HuH-7.5 (cell line): Measurements from ENCODE around the gene ALDH3B2.
"Not testable (repeated sequence)": the region's sequence is repeated elsewhere in the genome, so short reads cannot be mapped to it uniquely, and the experiment has no call there.

ENCODE experiments used
- DNase-seq: peaks from one replicate; pipeline ENCODE4 v3.0.0; 2011; ENCODE audit warnings: low spot score

The ALDH3B2 gene, protein sequence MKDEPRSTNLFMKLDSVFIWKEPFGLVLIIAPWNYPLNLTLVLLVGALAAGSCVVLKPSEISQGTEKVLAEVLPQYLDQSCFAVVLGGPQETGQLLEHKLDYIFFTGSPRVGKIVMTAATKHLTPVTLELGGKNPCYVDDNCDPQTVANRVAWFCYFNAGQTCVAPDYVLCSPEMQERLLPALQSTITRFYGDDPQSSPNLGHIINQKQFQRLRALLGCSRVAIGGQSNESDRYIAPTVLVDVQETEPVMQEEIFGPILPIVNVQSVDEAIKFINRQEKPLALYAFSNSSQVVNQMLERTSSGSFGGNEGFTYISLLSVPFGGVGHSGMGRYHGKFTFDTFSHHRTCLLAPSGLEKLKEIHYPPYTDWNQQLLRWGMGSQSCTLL

DNA sequence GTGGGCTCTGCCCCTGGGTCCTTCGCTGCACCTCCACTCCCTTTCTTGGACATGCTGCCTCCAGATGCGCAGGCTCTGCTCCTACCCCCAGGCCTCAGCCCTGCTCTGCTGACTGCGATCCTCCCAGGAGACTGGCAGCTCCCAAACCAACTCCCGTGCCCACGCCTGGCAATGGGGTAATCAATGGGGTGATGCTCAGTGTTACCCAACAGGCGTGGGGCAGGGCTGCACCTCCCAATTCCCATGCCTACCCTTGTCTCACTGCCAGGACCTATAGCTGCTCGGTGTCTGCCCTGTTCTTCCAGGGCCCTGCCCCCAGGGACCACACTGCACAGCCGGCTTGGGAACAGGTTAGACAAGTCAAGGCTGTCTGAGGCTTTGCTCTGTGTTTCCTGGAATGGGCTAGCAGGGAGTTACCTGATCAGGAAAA, at the start of gene ALDH3B2:
Gene ALDH3B2 (minus strand): TSS at position 182 of the 430 bp plus-strand sequence. CDS start 7,688 bp downstream, outside the sequence.
- peak; percentile 58 for DNase-seq

DNA sequence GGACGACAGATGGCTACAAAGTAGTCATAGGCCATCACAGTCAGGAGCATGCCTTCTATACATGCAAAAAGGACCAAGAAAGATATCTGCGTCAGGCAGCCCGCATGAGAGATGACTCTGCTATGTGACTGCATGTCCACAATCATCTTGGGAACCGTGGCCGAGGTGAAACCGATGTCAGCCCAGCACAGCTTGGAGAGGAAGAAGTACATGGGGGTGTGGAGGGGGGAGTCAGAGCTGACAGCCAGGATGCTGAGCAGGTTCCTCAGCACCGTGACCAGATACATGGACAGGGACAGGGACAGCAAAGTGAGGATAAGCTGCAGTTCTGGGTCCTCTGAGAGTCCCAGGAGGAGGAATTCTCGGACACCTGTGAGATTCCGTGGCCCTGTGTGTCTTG, 48.6 kb upstream of the ALDH3B2 start:
- not testable (repeated sequence) for DNase-seq

DNA sequence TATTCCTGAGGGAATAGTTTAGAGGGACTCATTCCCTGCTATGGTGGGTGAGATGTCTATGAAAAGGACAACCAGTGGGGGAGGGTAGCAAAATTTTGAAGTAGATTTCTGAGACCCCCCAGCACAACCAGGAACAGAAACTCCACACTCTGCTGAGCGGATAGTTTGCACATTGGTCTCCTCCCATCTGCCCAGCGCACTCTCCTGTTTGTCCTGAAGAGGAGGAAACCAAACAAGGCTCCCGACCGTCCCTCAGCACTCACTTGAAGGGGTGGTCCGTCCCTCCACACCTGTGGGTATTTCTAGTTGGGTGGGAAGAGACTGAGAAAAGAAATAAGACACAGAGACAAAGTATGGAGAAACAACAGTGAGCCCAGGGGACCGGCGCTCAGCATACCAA, 41.8 kb upstream of the ALDH3B2 start:
- DNase-seq = not testable (repeated sequence)

DNA sequence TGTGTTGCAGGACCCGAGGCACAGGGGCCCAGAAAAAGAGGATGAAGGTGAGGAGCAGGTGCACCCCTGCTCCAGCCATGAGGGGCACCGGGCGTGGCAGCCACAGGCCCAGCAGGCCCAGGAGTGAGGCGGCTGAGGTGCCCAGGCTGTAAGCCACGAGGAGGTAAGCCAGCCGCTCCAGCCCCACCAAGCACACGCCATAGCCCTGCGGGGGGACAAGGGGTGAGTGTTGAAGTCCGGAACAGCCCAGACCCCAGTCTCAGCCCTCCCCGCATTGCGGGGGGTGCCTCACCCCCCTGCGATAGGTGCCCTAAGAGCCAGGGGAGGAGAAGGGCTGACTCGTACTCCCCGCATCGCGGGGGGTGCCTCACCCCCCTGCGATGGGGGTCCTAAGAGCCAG, 41.4 kb upstream of the ALDH3B2 start:
- DNase-seq = not testable (repeated sequence)

DNA sequence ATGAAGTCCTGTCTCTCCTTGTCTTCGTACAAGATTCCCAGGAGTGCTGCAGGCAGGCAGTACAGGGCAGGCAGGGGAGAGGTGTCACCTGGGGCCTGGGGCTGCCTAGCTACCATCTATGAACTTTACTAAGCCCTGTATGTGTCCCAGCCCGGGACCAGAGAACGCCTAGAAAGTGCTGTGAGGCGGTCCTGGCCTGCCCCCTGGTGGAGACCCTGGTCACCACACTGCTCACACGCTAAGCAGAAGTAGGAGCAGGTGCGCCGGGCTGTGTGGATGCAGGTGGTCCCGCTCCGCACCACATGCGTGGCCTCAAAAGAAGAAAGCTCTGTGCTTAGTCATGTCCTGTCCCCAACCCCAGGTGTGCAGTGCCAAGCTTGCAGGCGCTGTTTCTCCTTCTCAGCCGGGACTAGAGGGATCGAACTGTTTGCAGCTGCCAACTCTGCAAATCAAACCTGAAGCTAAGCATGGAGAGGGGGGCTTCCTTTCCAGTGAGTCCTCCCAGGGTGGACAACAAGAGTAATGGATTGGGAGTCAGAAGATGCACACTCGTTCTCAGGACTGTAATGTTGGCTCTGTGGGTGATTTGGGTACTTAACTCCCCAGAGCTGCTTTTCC, 39.6 kb upstream of the ALDH3B2 start:
- DNase-seq = not testable (repeated sequence)

DNA sequence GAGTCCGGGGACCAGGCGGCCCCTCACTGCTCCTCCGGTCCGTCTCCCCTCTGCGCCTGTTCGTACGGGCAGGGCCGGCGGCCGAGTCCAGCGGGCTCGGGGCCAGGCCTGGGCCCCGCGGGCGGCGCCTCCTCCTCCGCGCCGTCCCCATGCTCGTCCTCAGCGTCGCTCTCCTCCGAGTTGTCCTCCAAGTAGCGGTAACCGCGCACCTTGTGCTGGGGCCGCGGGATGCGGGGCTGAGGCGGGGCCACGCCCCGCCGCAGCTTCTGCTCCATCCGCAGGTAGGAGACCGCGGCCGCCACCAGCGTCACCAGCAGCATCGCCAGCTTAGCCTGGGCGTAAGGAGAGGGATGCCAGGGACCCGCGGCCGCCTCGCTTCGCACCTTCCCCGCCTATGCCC, 37.3 kb upstream of the ALDH3B2 start:
- not testable (repeated sequence) for DNase-seq

DNA sequence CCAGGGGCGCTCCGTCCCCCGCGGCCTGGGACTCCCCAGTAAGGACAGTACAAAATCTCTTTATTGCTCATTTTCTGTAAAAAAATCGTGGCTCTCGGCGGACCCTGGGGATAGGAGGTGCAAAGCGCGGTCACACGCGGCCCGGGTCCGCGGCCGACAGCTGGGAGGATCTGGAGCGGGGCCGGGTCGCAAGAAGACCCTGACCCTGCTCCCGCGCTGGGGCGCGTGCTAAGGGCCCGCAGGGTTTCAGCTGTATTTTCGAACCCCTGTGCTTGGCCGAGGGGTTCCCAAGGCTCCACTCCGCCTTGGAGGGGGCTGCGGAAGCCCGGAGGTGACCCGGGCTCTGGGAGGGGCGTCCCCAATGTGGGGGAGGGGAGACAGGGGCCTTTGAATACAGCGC, 36.8 kb upstream of the ALDH3B2 start:
- not testable (repeated sequence) for DNase-seq

DNA sequence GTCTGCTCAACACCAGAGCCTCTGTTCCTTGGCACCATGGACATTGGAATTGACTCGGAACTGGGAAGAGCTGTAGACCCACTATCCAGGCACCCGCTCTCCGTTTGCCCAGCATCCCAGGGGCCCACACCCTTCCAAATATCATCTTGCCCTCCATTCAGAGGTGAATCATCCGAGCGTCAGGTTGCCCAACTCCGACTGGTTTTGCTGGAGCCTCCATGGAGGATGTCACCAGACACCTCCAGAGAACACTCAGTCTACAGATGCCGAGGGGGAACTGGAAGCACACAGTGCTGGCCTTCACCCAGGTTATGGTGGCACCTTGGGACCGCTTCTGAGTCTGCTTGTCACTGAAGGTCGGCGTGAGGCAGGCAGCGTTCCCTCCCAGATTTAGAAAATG, 35.4 kb upstream of the ALDH3B2 start:
- not testable (repeated sequence) for DNase-seq

DNA sequence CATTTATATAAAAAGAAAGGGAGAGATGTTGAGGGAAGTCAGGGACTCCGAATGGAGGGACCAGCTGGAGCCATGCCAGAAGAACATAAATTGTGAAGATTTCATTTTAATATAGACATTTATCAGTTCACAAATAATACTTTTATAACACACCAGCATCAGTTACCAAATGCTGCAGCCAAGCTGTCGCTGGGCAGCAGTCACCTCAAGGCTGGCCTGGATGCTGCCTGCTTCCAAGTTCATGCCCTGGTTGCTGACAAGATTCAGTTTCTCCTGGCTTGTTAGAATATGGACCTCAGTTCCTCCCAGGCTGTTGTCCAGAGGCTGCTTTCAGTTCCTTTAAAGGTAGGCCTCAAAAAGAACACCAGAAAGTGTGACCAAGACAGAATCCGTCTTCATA, 30.8 kb upstream of the ALDH3B2 start:
- DNase-seq = no peak

DNA sequence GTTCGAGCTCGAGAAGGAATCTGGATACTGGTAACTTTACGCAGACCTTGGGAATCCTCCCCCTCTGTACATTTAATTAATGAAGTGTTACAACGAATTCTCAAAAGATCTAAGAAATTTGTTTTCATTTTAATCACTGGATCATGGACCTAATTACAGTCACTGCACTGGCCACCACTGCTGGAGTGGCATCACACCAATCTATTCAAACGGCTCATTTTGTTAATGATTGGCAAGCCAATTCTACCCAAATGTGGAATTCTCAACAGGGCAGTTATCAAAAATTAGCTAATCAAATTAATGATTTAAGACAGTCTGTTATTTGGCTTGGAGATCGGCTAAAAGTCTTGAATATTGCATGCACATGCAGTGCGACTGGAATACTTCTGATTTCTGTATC, 30.1 kb upstream of the ALDH3B2 start:
- no peak for DNase-seq

DNA sequence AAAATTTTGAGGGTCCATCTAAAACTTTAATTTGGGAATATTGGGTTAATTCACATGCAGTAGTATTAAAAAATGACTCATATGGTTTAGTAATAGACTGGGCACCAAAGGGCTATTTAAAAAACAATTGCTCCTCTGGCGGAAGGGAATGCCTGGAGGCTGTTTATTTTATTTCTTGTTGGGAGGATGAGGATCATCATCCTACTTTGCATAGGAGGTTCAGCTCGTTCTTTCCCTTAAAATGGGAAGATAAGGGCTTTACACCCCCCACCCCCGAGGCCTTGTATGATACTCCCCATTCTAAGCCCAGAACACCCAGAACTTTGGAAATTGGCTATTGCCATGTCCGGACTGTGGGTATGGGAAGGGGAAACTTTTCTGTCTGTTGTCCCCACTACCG, 29.3 kb upstream of the ALDH3B2 start:
- DNase-seq = not testable (repeated sequence)

DNA sequence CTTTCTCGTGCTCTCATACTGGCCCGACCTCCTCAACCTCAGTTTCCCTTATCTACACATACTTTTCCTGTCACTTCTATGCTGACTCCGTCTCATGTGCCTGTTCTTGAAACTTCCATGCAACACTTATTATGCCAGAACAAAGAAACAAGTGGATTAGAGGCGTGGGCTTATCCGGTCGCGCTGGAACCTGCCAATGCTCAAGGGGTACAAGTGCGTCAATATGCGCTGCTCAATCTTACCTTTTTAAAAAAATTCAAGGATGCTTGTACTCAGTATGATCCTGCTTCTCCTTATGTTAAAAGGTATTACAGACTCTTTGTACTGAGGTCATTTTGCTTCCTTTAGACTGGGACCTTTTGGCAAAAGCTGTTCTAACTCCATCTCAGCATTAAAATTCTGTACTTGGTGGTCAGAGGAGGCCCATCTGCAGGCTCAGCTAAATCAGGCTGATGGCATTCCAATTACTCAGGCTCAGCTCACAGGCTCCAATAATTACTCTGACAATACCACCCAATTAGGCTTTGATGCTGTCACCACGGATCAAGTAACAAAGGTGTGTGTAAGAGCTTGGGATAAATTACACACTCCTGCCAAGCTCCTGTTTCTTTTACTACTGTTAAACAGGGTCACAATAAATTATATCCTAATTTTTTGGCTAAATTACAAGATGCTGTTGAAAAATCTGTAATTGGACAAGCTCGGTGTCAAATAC, 26.3 kb upstream of the ALDH3B2 start:
- DNase-seq = no peak

DNA sequence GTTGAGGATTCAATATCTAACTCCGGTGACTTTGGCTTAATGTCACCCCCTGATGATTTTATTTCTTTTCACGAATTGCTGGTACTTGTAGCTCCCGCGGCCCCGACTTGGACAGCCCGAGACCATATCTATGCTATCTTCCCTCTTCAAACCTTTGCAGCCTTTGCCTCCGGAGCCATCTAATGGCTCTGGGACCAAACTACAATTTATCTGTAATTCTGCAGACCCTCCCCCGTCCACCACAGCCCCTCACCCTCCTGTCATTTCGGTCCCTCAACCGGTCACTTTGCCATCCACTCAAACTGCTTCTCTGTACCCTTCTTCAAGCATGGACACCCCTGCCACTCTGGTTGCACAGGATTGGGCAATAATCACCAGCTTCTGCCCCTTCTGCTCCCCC, 25.7 kb upstream of the ALDH3B2 start:
- DNase-seq = no peak

DNA sequence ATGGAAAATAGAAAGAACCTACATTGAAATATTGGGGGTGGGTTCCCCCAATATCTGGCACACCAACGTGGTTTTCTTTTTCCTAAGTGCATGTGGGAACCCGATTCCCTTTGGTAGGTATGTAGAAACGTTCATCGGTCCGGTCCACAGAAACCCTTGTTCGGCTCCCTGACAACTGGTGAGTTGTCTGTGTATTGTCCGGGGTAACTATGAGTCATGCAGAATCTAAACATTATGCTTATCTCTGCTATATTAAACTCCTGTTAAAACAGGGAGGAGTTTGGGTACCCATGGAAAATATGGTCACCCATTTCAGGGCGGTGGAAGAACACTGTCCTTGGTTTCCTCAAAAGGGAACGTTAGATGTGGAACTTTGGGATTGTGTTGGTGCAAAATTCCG, 25.1 kb upstream of the ALDH3B2 start:
- DNase-seq = no peak

DNA sequence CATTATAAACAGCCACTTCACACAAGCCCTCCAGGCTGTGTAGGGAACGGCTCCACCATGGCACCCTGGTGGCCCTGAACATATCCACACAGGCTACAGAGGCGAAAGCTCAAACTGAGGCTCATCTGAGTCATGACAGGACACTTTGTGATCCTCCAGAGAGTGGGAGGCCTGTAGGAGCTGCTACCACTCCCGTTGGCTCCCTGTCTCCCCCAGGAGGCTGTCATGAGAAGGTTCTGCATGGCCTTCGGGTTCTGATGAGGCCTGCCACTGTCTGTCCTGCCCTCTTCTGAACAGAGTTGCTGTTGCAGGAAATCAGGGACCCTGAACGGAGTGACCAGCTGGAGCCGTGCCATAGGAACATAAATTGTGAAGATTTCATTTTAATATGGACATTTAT, 23.8 kb upstream of the ALDH3B2 start:
- DNase-seq = peak; percentile 67

DNA sequence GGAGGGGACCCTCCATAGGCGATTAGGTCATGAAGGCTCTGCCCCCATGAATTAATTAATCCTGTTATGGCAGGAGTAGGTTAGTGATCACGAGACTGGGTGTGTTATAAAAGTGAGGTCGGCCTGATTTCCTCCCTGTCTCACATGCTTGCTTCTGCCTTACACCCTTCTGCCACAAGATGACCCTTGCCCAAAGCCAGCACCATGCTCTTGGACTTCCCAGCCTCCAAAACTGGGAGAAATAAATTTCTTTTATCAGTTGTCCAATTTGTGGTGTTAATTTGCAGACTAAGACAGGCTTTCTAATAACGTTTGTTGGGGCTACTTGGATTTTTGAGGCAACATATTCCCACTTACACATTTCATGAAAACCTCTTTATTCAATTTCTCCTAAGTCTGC, 23.4 kb upstream of the ALDH3B2 start:
- no peak for DNase-seq

DNA sequence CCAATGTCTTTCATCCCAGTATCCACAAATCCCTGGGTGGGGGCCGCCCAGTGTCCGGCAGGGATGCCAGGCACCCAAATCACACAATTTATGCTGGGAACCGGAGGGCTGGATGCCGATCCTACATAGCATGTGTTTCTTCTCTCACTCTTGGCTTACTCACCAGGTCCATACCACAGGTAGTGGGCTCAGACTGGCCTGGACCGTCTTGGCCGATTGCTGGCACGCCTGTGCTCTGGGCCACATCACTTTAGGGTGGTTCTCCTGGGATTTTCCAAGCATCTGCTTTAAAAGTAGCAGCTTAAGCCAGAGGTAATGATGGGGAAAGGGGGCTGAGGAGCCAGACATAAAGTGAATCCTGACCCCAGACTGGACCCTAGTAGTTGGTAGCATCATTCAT, 22.6 kb upstream of the ALDH3B2 start:
- DNase-seq = no peak

DNA sequence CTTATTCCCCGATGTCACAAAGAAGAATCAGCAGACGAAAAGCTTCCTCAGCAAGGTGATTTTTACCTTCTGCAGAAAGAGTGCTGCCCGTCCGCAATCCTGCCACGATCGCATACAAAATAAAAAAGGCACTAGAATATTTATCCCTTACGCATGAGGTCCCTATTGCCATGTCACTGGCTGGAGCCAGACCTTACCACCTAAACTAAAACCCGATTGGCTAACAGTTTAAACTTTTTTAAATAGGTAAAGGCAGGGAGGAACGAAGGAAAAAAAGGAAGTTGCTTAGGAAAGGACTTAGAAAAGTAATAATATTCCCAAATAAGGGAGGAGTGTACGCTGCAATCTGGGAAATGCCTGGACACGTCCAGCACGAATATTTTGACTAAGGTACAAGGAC, 21.2 kb upstream of the ALDH3B2 start:
- DNase-seq = no peak

DNA sequence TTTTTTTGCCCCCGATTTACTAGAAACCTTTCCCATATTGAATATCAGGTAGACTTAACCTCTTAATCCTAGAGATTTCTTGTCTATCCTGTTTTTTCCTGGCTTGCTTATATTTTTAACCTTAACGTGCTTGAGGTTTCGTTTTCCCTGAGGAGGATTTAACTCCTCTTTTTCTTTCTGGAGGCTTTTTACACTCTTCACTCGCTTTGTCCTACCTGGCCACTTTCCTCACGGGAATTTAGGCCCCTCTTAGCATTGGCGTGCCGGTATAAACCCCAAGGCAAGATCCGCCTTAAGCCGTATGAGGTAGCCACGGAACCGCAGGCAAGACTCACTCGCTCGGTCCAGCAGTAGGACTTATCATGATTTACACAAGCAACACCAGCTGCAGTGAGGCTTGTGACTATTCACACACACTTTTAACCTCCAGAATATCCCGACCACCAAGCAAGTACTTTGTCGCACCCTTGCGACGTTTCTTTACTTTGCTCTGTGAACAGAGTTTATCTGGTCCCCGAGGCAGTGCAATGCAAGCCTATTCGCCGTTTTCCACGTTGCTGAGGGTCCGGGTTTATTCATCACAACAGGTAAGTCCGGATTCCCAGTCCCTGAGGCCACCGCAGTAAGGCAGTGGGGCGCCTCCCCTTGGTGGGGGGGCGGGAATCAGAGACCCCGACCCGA, 20.6 kb upstream of the ALDH3B2 start:
- DNase-seq = no peak

DNA sequence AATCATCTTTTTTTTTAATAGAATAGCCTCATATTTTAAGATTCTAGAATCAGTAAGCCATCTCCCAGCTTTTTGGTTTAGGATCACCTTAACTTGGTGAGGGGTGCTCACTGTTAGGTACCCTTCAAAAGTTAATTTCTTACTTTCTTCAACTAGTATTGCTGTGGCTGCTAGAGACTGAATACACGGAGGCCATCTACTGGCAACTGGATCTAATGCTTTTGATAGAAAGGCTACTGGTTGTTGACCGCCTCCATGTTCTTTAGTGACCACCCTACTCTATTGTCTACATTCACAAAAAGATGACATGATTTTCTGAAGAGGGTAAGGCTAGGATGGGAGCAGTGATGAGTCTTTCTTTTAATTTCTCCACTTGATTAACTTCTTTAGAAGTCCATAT, 16.7 kb upstream of the ALDH3B2 start:
- DNase-seq = no peak

DNA sequence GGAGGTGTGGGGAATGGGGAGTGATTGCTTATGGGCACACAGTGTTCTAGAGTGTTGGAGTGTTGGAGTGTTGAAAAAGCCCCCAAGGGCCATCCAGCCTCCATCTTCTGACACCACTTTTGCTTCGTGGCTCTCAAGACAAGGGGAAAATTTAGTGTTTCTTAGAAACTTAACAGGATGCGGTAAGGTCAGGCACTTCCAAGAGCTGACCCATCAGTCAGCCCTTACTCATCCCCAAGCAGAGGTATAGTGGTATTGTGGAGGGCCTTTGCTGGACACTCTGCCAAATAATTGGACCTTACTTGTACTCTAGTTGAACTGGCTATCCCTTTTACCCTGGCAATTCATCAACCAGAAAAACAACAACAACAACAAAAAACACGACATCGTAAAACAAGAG, 14.8 kb upstream of the ALDH3B2 start:
- DNase-seq = no peak

DNA sequence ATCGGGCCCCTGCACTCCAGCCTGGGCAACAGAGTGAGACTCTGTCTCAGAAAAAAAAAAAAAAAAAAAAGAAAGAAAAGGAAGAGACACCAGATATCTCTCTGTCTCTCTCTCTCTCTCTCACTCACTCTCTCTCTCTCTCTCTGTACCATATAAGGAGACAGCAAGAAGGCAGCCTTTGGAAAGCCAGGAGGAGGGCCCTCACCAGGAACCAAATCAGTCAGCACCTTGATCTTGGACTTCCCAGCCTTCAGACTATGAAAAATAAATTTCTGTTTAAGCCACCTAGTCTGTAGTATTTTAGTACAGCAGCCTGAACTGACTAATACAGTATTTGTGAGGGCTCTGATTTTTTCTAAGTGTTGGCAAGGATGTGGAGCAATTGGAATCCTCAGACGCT, 13.6 kb upstream of the ALDH3B2 start:
- DNase-seq = no peak
